Uterus (tissue), 2 donors: ENCODE data around the gene ERICH2.

Experiments
- CTCF ChIP-seq, 4 experiments: fragments of 200-600 bp in 2 of 4; fragments of 450-650 bp in 2 of 4; sonication (generic) in 2 of 4; IDR thresholded peaks; one replicate each; pipeline ENCODE4 v1.5.1; 2016 to 2019; ENCODE audit warnings: antibody characterized with exemption in 4 of 4, mild to moderate bottlenecking in 2 of 4, moderate library complexity in 1 of 4
- POLR2A ChIP-seq, 2 donors: fragments of 450-650 bp; IDR thresholded peaks; one replicate each; pipeline ENCODE4 v1.6.1; 2016; ENCODE audit warnings: antibody characterized with exemption in 2 of 2, mild to moderate bottlenecking in 1 of 2, moderate library complexity in 1 of 2

GRCh38 chr2:170817093-170818035 is 47.2 kb downstream of the ERICH2 start:
- TF ChIP-seq CTCF (IDR thresholded peaks at IDR 0.05) (no peak), POLR2A (IDR thresholded peaks at IDR 0.05) (no peak)
